Measurements from ENCODE around the gene CTSL. TPM values are rescaled to one million over a fixed set of nuclear protein-coding genes. Genes with fewer than 3 reads are reported as not detected.

The CTSL gene
- total RNA-seq, 1 experiment from 2014 or later: 84.2 TPM

DNA sequence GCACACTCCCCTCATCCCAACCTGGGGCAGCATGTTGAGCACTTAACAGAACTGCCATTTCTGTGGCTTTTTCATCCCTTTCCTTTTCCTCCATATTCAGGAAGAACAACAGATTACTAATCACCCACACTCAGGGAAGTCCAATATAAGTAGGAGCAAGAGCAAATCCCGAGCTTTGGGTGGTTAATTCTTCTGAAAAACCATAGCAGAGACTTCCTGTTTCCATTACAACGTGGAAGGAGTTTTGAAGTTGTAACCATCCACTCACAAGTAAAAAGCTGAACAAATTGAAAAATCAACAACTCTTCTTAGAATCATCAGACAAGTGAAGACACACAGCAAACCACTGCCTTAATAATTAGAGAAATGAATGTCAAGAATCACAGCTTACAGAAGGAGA is 8.2 kb downstream of the CTSL start:
- intact Hi-C loops (cut with micrococcal nuclease): no loop called here
- TF ChIP-seq, protein P1, sequence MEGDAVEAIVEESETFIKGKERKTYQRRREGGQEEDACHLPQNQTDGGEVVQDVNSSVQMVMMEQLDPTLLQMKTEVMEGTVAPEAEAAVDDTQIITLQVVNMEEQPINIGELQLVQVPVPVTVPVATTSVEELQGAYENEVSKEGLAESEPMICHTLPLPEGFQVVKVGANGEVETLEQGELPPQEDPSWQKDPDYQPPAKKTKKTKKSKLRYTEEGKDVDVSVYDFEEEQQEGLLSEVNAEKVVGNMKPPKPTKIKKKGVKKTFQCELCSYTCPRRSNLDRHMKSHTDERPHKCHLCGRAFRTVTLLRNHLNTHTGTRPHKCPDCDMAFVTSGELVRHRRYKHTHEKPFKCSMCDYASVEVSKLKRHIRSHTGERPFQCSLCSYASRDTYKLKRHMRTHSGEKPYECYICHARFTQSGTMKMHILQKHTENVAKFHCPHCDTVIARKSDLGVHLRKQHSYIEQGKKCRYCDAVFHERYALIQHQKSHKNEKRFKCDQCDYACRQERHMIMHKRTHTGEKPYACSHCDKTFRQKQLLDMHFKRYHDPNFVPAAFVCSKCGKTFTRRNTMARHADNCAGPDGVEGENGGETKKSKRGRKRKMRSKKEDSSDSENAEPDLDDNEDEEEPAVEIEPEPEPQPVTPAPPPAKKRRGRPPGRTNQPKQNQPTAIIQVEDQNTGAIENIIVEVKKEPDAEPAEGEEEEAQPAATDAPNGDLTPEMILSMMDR (IDR thresholded peaks at IDR 0.05; ENCODE audit: unreplicated experiment): no peak
- Mint-ChIP-seq H3K4me1 (ENCODE audit: insufficient read depth, unreplicated experiment) (no peaks in the 10 kb centered on the region), H3K9me3 (ENCODE audit: unreplicated experiment) (no peaks in the 10 kb centered on the region), H3K36me3 (ENCODE audit: insufficient read depth, unreplicated experiment) (peaks cover 31% of the 10 kb centered on the region), H3K4me3 (ENCODE audit: unreplicated experiment) (no peak overlapping the region), H3K27me3 (ENCODE audit: insufficient read depth, unreplicated experiment) (no peaks in the 10 kb centered on the region), H3K27ac (ENCODE audit: low read depth, unreplicated experiment) (no peak overlapping the region)
- CTCF ChIA-PET: no interaction called here
- POLR2A ChIA-PET: interaction anchor here (1.0 kb wide), 1 partner anchor 27 kb away, joined by 3 read pairs; no protein-coding TSS in a partner anchor
- no peak for DNase-seq (ENCODE audit: unreplicated experiment)
- no TSS peak for BruUV-seq (replicated peaks)

DNA sequence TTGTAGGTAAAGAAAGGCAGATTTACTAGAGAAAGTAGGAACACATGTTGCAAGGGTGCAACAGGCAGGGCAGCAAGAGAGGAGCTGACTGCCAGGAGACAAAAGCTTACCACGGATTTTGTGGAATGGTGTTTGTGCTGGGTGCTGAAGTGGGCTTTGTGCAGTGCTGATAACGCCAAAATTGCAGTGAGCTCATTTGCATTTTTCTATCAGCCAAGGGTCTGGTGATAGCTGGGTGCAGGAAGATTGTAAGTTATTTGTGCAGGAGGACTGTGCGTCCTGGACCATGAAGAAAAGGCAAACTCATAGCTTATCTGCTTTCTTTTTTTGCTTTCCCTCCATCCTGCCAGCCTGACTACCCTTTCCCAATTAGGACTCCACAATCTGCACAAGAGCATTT is 13.6 kb downstream of the CTSL start:
- Mint-ChIP-seq H3K4me3 (ENCODE audit: unreplicated experiment) (no peak overlapping the region), H3K27me3 (ENCODE audit: insufficient read depth, unreplicated experiment) (no peaks in the 10 kb centered on the region), H3K4me1 (ENCODE audit: insufficient read depth, unreplicated experiment) (no peaks in the 10 kb centered on the region), H3K36me3 (ENCODE audit: insufficient read depth, unreplicated experiment) (no peaks in the 10 kb centered on the region), H3K27ac (ENCODE audit: low read depth, unreplicated experiment) (no peak overlapping the region), H3K9me3 (ENCODE audit: unreplicated experiment) (peaks cover 10% of the 10 kb centered on the region)
- ChIA-PET CTCF (no interaction called here), POLR2A (interaction anchor here (0.7 to 1.3 kb wide), 2 partner anchors 13 to 14 kb away, joined by 3 to 5 read pairs; partner anchors contain the start of gene CTSL)
- BruUV-seq (replicated peaks): no TSS peak
- DNase-seq (ENCODE audit: unreplicated experiment): no peak
- intact Hi-C loops (cut with micrococcal nuclease): no loop called here
- TF ChIP-seq, protein P1 (IDR thresholded peaks at IDR 0.05; ENCODE audit: unreplicated experiment): no peak

DNA sequence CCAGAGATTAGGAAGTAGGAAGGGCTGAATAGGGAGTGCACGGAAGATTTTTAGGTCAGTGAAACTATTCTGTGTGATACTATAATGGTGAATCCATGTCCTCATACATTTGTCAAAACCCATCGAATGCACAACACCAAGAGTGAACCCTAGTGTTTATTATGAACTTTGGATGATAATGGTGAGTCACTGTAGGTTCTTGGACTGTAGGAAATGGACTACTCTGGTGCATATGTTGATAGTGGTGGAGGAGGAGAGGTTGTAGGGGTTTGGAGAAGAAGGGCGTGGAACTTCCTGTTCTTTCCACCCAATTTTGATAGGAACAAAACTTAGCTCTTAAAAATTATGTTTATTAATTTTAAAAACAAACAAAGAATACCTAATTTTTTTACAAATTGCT is 14.3 kb downstream of the CTSL start:
- Mint-ChIP-seq H3K27ac (ENCODE audit: low read depth, unreplicated experiment) (no peak overlapping the region), H3K27me3 (ENCODE audit: insufficient read depth, unreplicated experiment) (no peaks in the 10 kb centered on the region), H3K4me1 (ENCODE audit: insufficient read depth, unreplicated experiment) (no peaks in the 10 kb centered on the region), H3K4me3 (ENCODE audit: unreplicated experiment) (no peak overlapping the region), H3K36me3 (ENCODE audit: insufficient read depth, unreplicated experiment) (no peaks in the 10 kb centered on the region), H3K9me3 (ENCODE audit: unreplicated experiment) (peaks cover 10% of the 10 kb centered on the region)
- no peak for DNase-seq (ENCODE audit: unreplicated experiment)
- TF ChIP-seq, protein P1 (IDR thresholded peaks at IDR 0.05; ENCODE audit: unreplicated experiment): no peak
- no TSS peak for BruUV-seq (replicated peaks)
- POLR2A ChIA-PET: interaction anchor here (1.3 kb wide), 1 partner anchor 14 kb away, joined by 5 read pairs; the partner anchor contains the start of gene CTSL
- CTCF ChIA-PET: no interaction called here
- intact Hi-C loops (cut with micrococcal nuclease): no loop called here

DNA sequence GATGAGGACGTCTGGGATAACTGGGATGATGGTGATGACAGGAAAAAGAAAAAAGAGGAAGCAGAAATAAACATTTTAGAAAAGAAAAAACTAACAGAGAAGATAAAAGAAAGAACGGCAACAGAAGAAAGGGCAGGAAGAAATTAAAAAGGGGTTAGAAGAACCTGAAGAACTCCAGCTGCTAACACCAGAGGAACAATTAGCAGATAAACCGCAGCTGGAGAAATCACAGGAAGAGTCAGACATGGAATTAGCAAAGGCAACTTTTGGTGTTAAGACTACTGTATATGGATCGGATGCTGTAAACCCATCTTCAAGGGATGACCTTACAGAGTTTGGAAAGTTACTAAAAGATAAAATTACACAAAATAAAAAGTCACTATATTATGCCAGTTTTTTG is 15.4 kb downstream of the CTSL start:
- TF ChIP-seq, protein P1 (IDR thresholded peaks at IDR 0.05; ENCODE audit: unreplicated experiment): no peak
- ChIA-PET CTCF (interaction anchor here (0.7 kb wide), 1 partner anchor 85 kb away, joined by 3 read pairs; no protein-coding TSS in a partner anchor), POLR2A (no interaction called here)
- no TSS peak for BruUV-seq (replicated peaks)
- Mint-ChIP-seq H3K27me3 (ENCODE audit: insufficient read depth, unreplicated experiment) (no peaks in the 10 kb centered on the region), H3K4me1 (ENCODE audit: insufficient read depth, unreplicated experiment) (no peaks in the 10 kb centered on the region), H3K36me3 (ENCODE audit: insufficient read depth, unreplicated experiment) (no peaks in the 10 kb centered on the region), H3K27ac (ENCODE audit: low read depth, unreplicated experiment) (no peak overlapping the region), H3K9me3 (ENCODE audit: unreplicated experiment) (peaks cover 10% of the 10 kb centered on the region), H3K4me3 (ENCODE audit: unreplicated experiment) (no peak overlapping the region)
- intact Hi-C loops (cut with micrococcal nuclease): no loop called here
- DNase-seq (ENCODE audit: unreplicated experiment): no peak

All from MCF 10A (cell line).